ENCODE data around the gene EPHB1.
"Not testable (repeated sequence)": the region's sequence is repeated elsewhere in the genome, so short reads cannot be mapped to it uniquely, and the experiment has no call there.

EPHB1 gene

GRCh38 chr3:135034291-135034768 is 239.3 kb downstream of the EPHB1 start:
- H3K4me3 ChIP-seq (ENCODE audit: low read depth, low read length) = no peak overlapping the region

- H3K4me3 ChIP-seq (ENCODE audit: low read depth, low read length) = no peak overlapping the region
Measured at GRCh38 chr3:135034891-135035440, 239.9 kb downstream of the EPHB1 start.

- no peak overlapping the region for H3K4me3 ChIP-seq (ENCODE audit: low read depth, low read length)
Measured at GRCh38 chr3:135038186-135038585, 243.1 kb downstream of the EPHB1 start.

- not testable (repeated sequence) for H3K4me3 ChIP-seq (ENCODE audit: low read depth, low read length)
Measured at GRCh38 chr3:135039536-135039935, 244.5 kb downstream of the EPHB1 start.

GRCh38 chr3:135040321-135041240 is 245.5 kb downstream of the EPHB1 start:
- no peak overlapping the region for H3K4me3 ChIP-seq (ENCODE audit: low read depth, low read length)

GRCh38 chr3:135041601-135042000 is 246.5 kb downstream of the EPHB1 start:
- H3K4me3 ChIP-seq (ENCODE audit: low read depth, low read length) = no peak overlapping the region

GRCh38 chr3:135047061-135047460 is 252.0 kb downstream of the EPHB1 start:
- no peak overlapping the region for H3K4me3 ChIP-seq (ENCODE audit: low read depth, low read length)

GRCh38 chr3:135050536-135050935 is 255.5 kb downstream of the EPHB1 start:
- H3K4me3 ChIP-seq (ENCODE audit: low read depth, low read length) = no peak overlapping the region

- no peak overlapping the region for H3K4me3 ChIP-seq (ENCODE audit: low read depth, low read length)
Measured at GRCh38 chr3:135051409-135051973, 256.4 kb downstream of the EPHB1 start.

- H3K4me3 ChIP-seq (ENCODE audit: low read depth, low read length) = no peak overlapping the region
Measured at GRCh38 chr3:135055449-135055848, 260.4 kb downstream of the EPHB1 start.

- H3K4me3 ChIP-seq (ENCODE audit: low read depth, low read length) = no peak overlapping the region
Measured at GRCh38 chr3:135056084-135056730, 261.1 kb downstream of the EPHB1 start.

GRCh38 chr3:135056733-135057310 is 261.8 kb downstream of the EPHB1 start:
- no peak overlapping the region for H3K4me3 ChIP-seq (ENCODE audit: low read depth, low read length)

GRCh38 chr3:135057996-135058395 is 262.9 kb downstream of the EPHB1 start:
- no peak overlapping the region for H3K4me3 ChIP-seq (ENCODE audit: low read depth, low read length)

- no peak overlapping the region for H3K4me3 ChIP-seq (ENCODE audit: low read depth, low read length)
Measured at GRCh38 chr3:135059580-135059979, 264.5 kb downstream of the EPHB1 start.

GRCh38 chr3:135066844-135067727 is 272.0 kb downstream of the EPHB1 start:
- not testable (repeated sequence) for H3K4me3 ChIP-seq (ENCODE audit: low read depth, low read length)

- H3K4me3 ChIP-seq (ENCODE audit: low read depth, low read length) = no peak overlapping the region
Measured at GRCh38 chr3:135068011-135068410, 273.0 kb downstream of the EPHB1 start.

GRCh38 chr3:135069406-135069805 is 274.3 kb downstream of the EPHB1 start:
- H3K4me3 ChIP-seq (ENCODE audit: low read depth, low read length) = no peak overlapping the region

GRCh38 chr3:135071483-135071882 is 276.4 kb downstream of the EPHB1 start:
- no peak overlapping the region for H3K4me3 ChIP-seq (ENCODE audit: low read depth, low read length)

GRCh38 chr3:135072431-135072830 is 277.4 kb downstream of the EPHB1 start:
- no peak overlapping the region for H3K4me3 ChIP-seq (ENCODE audit: low read depth, low read length)

GRCh38 chr3:135075157-135075556 is 280.1 kb downstream of the EPHB1 start:
- no peak overlapping the region for H3K4me3 ChIP-seq (ENCODE audit: low read depth, low read length)
